IMR-90 (cell line): ENCODE data around the gene SLBP.

Experiments used
- CEBPB ChIP-seq: IDR thresholded peaks from 2 replicates; pipeline ENCODE4 v1.6.1; 2012; ENCODE audit warnings: low read depth, low read length, improper control_type of control experiment
- FOS ChIP-seq: fragments of 150-350 bp; IDR thresholded peaks from 2 replicates; pipeline ENCODE4 v1.6.1; 2016; ENCODE audit warnings: low read depth, low read length
- MAFK ChIP-seq: IDR thresholded peaks from 2 replicates; pipeline ENCODE4 v1.6.1; 2012; ENCODE audit warnings: low read depth, low read length, improper control_type of control experiment
- MXI1 ChIP-seq: IDR thresholded peaks from 2 replicates; pipeline ENCODE4 v1.6.1; 2012; ENCODE audit warnings: low read depth, mild to moderate bottlenecking, low read length, moderate library complexity, borderline replicate concordance
- POLR2A ChIP-seq: IDR thresholded peaks from 2 replicates; pipeline ENCODE4 v1.6.1; 2012; ENCODE audit warnings: mild to moderate bottlenecking, low read depth, low read length
- RCOR1 ChIP-seq: IDR thresholded peaks from 2 replicates; pipeline ENCODE4 v1.6.1; 2012; ENCODE audit warnings: mild to moderate bottlenecking, low read length, improper control_type of control experiment; ENCODE audit not compliant: insufficient replicate concordance
- RFX5 ChIP-seq: IDR thresholded peaks from 2 replicates; pipeline ENCODE4 v1.8.0; 2012; ENCODE audit warnings: low read depth, mild to moderate bottlenecking, low read length, moderate library complexity
- SMC3 ChIP-seq: fragments of 150-350 bp; IDR thresholded peaks from 2 replicates; pipeline ENCODE4 v1.6.1; 2016; ENCODE audit warnings: low read depth, mild to moderate bottlenecking, antibody characterized with exemption, low read length, moderate library complexity
- TF ChIP-seq, protein P1 (sequence below): conservative IDR thresholded peaks from 2 replicates; pipeline ENCODE4 v1.5.1; 2012; ENCODE audit warnings: mild to moderate bottlenecking, low read depth, low read length, improper control_type of control experiment

- TF ChIP-seq, protein P1, sequence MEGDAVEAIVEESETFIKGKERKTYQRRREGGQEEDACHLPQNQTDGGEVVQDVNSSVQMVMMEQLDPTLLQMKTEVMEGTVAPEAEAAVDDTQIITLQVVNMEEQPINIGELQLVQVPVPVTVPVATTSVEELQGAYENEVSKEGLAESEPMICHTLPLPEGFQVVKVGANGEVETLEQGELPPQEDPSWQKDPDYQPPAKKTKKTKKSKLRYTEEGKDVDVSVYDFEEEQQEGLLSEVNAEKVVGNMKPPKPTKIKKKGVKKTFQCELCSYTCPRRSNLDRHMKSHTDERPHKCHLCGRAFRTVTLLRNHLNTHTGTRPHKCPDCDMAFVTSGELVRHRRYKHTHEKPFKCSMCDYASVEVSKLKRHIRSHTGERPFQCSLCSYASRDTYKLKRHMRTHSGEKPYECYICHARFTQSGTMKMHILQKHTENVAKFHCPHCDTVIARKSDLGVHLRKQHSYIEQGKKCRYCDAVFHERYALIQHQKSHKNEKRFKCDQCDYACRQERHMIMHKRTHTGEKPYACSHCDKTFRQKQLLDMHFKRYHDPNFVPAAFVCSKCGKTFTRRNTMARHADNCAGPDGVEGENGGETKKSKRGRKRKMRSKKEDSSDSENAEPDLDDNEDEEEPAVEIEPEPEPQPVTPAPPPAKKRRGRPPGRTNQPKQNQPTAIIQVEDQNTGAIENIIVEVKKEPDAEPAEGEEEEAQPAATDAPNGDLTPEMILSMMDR = no peak
- TF ChIP-seq SMC3 (no peak), POLR2A (no peak), MAFK (no peak), FOS (no peak), RFX5 (no peak), MXI1 (no peak), RCOR1 (no peak), CEBPB (no peak)
Observed at GRCh38 chr4:1660948-1661677, 51.0 kb downstream of the SLBP start.
